HG03571 (cell line): ENCODE measurements around the gene CAND2.
"Not testable (repeated sequence)": the region's sequence is repeated elsewhere in the genome, so short reads cannot be mapped to it uniquely, and the experiment has no call there.

Experiments
- ATAC-seq: cut with Tn5 transposase; IDR thresholded peaks from one replicate; pipeline ENCODE4 v1.9.1; 2021; ENCODE audit not compliant: unreplicated experiment

Gene CAND2

DNA sequence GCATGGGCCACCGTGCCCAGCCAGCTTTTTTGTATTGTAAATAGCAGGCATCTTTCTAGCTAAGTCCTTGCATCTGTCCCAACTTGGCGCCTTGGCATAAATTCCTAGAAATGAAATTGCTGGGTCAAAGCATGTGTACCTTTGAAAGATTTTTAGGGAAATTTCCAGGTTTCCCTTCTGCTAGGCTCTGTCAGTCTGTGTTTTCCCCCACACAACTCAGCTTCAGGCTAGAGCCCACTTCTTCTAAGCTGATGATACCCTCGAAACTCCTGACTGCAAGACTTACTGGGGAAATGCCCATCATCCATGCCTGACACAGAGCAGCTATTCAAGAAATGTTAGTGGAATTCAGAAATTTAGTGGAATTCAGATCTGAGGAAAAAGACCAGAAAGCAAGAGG lies 55.7 kb downstream of the CAND2 start:
- no peak for ATAC-seq

DNA sequence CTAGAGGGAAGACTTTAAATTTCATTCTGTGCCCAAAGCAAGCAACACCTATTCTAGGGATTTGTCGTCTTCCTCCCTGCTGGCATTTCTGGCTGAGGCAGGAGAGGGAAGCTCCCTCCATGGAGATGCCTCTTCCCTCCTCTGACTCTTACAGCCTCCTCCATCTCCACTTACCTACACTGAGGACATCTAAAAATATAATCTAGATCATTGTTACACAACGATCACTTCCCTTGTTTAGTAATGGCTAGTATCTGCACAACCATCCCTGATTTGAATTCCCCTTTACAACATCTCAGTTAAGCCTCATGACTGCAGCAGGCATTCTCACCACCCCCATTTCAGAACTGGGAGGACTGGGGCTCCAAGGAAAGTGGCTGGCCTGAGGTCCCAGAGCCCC lies 57.4 kb downstream of the CAND2 start:
- not testable (repeated sequence) for ATAC-seq

DNA sequence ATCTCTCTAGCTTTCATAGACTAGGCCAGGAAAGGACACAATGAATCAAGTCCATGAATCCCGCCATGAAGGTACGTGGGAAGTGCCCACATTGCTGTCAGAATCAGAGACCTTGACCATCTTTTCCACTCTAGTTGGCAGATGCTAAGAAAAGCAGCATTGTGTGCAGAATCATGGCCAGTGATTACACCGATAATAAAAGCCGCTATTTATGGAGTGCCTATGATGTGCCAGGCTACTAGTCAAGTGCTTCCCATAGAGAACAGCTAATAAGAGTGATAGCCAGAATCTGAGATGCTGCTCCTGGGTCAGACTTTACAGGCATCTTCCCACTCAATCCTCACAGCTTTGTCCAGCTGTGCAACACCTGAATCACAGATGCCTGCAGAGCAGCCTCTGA lies 58.1 kb downstream of the CAND2 start:
- no peak for ATAC-seq

DNA sequence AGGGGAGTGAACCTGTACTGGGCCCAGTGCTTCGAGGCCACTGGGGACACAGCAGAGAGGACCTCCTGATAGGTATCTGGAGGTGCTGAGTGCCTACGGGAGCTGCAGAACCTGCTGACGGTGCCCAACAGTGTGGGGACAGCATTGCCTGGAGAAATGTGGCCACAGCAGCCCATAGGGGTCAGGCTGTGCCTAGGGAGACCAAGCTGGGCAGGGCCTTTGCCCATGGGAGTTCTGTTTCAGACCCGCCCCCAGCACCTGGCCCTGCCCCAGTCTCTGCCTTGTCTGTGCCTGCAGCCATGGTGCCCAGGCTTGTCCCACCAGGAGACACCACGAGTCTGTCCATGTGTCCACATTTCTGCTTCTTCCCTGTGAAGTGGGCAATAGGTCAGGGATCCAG lies 60.1 kb downstream of the CAND2 start:
- ATAC-seq, result no peak

DNA sequence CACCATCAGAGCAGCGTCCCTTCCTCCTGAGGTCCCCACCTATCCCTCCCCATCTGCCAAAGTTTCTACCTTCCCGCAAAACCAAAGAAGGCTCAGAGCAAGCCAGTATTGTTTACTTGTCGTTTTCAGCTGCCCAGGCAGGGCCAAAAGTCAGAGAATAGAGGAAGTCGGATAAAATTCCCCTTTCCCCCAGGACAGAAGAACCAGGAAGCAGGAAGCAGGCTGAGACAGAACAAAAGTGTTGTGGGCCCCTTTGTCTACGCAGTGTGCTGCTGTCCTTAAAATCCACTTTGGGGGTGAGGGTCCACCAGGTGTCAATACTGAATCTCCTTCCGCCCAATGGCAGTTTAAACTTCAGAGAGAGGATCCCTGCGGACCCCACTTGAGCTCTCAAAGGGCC lies 63.4 kb downstream of the CAND2 start:
- ATAC-seq, result no peak

DNA sequence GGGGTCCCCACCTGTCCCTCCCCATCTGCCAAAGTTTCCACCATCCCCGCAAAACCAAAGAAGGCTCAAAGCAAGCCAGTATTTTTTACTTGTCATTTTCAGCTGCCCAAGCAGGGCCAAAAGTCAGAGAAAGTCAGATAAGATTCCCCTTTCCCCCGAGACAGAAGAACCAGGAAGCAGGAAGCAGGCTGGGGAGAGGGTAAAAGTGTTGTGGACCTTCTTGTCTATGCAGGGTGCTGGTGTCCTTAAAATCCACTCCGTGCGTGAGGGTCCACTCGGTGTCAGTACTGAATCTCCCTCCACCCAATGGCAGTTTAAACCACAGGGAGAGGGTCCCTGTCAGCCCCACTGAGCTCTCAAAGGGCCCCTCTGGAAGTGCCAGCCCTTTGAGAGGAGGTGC lies 65.1 kb downstream of the CAND2 start:
- ATAC-seq, result no peak

DNA sequence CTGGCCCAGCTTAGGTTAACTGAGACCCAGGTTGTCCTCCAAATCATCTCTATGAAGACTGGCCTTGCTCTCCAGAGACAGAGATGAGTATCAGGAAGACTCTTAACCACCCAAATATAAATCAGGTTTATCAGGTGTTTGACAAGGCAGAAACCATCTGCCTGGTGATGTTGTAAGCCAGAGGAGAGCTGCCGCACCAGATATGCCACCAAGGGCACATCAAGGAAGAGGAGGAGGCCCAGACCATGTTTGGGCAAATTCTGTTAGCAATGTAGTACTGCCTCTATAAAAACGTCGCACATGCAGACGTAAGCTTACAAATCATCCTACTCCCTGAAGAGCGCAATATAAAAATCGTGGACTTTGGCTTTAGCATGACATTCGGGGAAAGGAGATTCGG lies 65.9 kb downstream of the CAND2 start:
- no peak for ATAC-seq

DNA sequence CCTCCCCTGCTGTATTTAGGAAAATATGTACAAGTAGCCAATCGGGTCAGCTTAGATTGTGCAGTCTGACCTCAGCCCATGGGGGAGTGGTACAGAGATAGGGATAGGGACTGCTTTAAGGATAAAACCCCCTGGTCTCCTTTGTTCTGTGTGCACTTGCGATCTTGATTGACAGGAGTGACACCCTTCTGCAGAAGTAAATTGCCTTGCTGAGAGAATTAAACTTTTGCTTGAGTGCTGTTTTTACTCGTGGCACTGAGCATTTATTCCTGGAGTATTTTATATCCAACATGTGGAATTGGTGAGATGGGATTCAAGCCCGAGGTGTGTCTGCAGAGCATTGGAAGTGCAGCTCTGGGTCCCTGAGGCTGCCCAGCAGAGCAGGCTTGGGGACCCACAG lies 68.8 kb downstream of the CAND2 start:
- ATAC-seq, result no peak

DNA sequence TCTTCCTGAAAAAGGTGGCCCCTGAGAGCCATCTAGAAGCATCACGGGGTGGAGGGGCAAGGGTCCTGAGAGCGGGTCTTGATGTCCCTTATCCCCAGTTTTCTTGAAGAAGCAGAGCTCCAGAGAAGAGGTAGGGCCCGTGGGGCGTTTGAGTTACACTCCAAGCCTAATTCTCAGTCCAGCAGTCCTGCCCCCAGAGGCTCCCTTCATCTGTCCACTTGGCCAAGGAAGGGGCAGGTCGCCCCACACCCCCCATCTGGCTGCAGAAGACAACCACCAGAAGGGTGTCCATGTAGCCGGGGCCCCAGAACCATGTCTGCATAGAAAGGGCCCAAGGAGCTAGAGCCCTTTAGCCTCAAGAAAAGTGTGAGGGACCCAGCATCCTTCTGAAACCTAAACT lies 70.4 kb downstream of the CAND2 start:
- no peak for ATAC-seq

DNA sequence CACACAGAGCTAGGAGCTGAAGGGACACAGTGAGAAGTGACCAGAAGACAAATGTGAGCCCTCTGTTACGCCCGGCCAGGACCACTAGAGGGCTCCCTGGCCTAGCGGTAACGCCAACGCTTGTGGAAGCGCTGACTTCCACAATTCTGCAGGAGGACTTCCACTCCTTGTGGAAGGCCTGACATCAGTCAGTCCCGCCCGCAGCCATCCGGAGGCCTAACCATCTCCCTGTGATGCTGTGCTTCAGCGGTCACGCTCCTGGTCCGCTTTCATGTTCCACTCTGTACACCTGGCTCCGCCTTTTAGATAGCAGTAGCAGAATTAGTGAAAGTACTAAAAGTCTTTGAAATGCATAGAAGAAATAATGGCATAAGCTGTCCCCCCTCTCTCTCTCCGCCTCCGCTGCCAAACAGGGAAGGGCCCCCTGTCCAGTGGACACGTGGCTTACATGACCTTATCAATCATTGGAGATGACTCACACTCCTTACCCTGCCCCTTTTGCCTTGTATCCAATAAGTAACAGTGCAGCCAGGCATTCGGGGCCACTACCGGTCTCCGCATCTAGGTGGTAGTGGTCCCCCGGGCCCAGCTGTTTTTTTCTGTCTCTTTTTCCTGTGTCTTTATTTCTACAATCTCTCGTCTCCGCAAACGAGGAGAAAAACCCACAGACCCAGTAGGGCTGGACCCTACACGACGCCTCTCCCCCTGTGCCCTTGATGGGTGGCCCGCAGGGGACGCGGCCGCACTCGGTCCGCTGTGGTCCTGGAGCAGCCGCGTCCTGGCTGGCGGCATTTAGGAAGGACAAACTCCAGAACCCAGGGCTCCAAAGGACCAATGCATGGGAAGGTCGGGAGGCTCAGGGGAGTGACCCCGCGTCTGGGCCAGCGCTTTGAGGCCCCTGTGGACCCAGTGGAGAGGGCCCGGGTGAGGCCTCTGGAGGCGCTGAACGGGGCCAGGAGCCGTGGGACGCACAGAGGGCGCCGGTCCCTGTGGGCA lies 71.9 kb downstream of the CAND2 start:
- peak; percentile 55 for ATAC-seq

DNA sequence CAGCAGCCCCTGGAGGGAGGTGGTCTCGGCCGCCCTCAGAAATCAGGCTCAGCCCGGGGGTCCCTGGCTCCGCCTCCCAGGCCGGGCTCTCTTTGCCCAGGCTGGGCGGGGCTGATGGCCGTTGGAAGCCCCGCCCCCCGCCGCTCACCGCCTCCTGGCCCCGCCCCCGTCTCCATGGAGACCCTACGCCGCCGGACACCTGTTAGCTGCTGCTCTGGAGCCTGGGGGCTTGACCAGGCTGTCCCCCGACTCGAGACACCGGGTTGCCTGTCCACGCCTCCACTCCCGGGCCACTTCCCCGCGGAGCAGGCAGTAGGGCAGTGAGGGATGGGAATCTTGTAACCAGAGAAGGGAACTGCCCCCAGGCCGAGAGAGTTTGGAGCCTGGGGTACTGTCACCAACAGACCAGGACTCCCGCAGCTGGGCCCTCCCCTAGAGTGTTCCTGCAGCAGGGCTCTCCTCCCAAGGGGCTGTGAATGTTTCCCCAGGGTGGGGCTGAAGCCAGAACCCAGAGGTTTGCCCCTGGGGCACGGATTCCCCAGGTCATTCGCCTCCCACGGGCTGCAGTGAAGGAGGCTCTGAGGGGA lies 72.6 kb downstream of the CAND2 start:
- peak; percentile 57 for ATAC-seq

DNA sequence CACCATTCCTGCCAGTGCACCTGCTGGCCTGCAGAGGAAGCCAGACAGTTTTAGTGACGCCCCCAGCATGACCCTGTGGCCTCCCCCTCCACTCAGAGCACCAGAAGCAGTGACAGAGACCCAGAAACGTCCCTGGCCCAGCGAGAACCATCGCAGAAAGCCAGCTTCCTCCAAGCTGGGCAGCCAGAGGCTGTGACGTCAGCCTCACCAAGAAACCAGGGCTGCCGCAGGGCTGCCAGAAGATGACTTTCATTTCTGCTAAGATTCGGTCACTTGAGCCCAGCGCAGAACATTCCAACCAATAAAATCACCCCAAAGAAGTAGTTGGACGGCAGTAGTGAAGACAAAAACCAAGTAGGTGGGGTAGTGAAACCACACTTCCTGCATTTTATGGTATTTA lies 74.5 kb downstream of the CAND2 start:
- peak; percentile 35 for ATAC-seq

DNA sequence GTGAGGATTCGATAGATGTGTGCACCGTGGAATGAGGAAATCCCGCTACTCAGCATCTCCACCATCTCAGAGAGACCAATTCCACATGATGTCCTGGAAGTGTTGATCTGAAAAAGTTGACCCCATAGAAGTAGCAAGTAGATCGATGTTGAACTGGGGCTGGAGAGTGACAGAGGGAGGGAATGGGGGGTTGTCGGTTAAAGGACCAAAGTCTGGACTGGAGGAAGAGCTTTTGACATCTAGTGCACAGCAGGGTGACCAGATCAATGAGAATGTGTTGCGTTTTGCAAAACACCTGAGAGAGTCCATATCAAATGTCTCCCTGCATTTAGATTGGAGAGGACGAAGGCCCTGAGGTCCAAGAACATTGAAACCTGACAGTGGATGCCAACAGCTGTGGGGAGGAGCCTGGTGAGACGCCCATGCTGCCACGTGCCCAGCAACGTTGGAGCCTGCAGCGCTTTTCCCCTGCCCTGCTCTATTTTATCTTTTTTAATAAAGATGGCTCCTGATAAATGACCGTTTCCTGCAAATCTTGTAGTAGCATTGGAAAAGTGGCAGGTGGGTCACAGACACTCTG lies 75.0 kb downstream of the CAND2 start:
- ATAC-seq, result no peak

DNA sequence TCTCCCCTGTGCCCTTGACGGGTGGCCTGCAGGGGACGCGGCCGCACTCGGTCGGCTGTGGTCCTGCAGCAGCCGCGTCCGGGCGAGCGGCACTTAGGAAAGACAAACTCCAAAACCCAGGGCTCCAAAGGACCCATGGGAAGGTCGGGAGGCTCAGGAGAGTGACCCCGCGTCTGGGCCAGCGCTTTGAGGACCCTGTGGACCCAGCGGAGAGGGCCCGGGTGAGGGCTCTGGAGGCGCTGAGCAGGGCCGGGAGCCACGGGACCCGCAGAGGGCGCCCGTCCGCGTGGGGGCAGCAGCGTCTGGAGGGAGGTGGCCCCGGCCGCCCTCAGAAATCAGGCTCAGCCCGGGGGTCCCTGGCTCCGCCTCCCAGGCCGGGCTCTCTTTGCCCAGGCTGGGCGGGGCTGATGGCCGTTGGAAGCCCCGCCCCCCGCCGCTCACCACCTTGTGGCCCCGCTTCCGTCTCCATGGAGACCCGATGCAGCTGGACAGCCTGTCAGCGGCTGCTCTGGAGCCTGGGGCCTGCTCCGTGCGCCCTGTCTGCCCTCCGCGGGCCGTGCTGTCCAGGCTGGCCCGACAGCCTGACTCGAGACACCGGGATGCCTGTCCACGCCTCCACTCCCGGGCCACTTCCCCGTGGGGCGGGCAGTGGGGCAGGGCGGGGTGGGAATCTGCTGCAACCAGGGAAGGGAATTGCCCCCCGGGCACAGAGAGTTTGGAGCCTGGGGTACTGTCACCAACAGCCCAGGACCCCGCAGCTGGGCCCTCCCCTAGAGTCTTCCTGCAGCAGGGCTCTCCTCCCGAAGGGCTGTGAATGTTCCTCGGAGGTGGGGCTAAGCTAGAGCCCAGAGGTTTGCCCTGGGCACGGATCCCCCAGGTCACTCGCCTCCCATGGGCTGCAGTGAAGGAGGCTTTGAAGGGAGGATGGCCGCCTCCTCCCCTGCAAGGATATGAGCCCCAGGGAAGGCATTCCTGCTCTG lies 79.7 kb downstream of the CAND2 start:
- no peak for ATAC-seq

DNA sequence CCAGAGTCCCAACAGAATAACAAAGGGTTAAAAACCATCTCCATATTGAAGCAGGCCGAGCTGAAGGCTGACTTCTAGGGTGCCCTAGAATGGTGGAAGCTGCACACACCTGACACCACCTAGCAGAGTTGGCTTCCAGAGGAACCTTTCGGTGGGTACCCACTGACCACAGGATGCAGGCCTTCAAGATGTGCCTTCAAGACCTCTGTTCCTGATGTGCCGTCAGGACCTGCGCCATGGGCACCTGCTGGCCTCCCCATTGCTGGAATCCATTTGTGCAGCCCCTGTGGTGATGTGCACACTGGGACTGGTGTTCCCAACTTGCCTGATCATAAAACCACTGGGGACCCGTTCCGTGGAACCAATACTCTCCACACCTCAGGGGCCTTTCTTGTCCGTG lies 80.6 kb downstream of the CAND2 start:
- ATAC-seq, result no peak

DNA sequence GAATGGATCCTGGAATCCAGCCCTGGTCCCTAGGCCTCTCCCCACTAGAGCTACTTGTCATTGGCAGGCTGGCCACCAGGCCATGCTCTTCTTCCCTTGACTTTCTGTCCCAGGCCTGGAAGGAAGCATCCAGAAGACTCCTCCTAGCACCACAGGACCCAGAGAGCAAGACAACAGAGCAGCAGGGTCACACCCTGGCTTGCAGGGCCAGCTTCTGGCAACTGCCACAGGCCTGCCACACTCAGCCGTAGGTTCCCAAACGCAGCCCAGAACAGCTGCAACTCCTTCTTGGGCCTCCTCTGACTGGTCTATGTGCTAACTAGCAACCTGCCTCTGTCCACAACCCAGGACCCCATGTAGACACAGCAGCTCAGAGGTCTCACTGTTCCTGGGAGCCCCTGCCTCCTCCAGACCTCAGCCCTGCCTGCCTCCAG lies 81.7 kb downstream of the CAND2 start:
- ATAC-seq, result no peak

DNA sequence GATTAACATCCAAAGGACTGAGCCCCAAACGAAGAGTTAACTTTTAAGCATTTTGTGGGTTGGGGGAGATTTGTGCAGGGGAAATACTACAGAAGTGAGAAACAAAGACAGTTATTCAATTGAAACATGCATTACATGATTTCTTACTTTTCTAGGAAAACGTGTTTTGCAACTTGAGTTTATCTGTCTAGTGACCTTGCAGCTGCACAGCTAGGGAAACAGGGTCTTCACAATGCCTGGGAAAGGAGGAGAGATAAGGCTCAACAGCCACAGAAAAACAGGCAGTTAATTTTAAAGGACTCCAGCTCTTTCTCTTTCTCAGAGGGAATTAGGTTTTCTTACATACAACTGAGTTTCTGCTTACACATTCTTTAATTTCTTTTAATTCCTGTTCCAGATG lies 82.3 kb downstream of the CAND2 start:
- not testable (repeated sequence) for ATAC-seq

DNA sequence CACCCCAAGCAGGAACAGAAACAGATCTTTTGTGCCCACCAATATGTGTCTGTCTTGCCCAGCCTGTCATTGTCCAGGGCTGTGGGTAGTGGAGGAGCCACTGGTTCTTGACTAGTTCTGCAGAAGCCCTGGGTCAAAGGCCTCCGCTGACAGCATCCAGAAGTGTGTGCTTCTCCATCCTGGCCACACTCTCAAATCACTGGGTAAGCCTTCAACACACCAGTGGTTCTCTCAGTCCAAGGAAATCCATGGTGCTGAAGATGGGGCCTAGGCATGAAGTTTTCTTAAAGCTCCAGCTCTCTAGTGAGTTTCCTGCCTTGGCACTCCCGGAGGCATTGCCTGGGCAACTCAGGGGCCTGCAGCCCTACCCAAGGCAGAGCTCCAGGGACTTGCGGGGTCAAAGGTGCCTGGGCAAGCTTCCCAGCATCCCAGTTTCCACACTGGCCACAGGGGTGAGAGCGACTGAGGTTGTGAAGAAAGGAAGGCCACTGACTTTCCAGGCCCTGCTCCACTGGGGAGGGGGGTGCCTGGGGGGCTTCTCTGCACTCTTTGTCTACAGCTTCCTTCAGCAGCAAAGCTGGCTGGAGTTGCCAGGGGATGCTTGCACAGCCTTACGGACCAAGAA lies 82.8 kb downstream of the CAND2 start:
- ATAC-seq, result no peak

DNA sequence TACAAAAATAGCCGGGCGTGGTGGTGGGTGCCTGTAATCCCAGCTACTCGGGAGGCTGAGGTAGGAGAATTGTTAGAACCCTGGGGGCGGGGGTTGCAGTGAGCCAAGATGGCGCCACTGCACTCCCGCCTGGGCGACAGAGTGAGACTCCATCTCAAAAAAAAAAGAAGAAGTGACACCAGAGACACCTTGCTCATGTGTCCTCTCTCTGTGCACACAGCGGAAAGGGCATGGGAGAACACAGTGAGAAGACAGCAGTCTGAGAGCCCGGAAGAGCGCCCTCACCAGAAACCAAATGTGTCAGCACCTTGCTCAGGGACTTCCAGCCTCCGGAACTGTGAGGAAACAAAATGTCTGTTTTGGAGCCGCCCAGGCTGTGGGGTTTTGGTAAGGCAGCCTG lies 85.4 kb downstream of the CAND2 start:
- ATAC-seq, result peak; percentile 50
